ENCODE results near the gene SYNDIG1. TPM values are rescaled to one million over a fixed set of nuclear protein-coding genes. Genes with fewer than 3 reads are reported as not detected.

The SYNDIG1 gene
- total RNA-seq, 4 donors from 2014 or later = not detected

DNA sequence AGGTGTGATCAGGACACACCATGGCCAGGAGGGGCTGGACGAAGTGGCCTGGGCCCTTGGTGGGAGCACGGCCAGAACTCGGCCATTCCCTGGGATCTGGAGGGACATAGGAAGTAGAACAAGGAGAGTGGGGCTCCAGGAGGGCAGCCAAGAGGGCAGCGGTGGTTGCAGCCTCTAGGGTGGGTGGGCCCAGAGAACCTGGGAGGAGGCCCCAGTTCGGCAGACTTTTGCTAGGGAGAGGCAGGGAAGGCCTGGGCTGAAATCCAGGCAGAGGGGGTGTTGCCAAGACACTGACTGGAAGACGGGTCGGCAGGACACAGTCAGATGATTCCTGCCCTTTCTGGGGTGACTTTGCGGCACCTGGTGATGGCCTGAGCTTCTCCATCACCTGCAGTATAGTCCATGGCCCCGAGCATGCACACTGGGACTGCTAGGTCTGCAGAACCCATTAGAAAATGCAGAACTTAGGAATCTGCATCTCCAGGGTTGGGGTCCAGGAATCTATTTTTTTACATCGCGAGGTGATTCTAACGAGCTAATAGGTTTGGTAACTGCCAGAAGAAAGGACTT is 224.8 kb downstream of the SYNDIG1 start:
- no peak overlapping the region for H3K27ac ChIP-seq
- no peak for TF ChIP-seq POLR2A (IDR thresholded peaks at IDR 0.05)
- TF ChIP-seq, protein P1, sequence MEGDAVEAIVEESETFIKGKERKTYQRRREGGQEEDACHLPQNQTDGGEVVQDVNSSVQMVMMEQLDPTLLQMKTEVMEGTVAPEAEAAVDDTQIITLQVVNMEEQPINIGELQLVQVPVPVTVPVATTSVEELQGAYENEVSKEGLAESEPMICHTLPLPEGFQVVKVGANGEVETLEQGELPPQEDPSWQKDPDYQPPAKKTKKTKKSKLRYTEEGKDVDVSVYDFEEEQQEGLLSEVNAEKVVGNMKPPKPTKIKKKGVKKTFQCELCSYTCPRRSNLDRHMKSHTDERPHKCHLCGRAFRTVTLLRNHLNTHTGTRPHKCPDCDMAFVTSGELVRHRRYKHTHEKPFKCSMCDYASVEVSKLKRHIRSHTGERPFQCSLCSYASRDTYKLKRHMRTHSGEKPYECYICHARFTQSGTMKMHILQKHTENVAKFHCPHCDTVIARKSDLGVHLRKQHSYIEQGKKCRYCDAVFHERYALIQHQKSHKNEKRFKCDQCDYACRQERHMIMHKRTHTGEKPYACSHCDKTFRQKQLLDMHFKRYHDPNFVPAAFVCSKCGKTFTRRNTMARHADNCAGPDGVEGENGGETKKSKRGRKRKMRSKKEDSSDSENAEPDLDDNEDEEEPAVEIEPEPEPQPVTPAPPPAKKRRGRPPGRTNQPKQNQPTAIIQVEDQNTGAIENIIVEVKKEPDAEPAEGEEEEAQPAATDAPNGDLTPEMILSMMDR (IDR thresholded peaks at IDR 0.05) = no peak
- no peak overlapping the region for H3K4me3 ChIP-seq
- H3K27me3 ChIP-seq = peaks cover 0 to 6% (median 0%) of the 10 kb centered on the region in 4 donors
- no peaks in the 10 kb centered on the region for H3K36me3 ChIP-seq
- no peak for DNase-seq
- no peaks in the 10 kb centered on the region for H3K9me3 ChIP-seq
- WGBS, 2 donors = 69 to 79% methylated on average over 5 to 11 of the region's 12 CpGs
- peaks cover 0 to 14% (median 0%) of the 10 kb centered on the region in 3 donors for H3K4me1 ChIP-seq
- intact Hi-C loops (cut with DNase I) = no loop called here

DNA sequence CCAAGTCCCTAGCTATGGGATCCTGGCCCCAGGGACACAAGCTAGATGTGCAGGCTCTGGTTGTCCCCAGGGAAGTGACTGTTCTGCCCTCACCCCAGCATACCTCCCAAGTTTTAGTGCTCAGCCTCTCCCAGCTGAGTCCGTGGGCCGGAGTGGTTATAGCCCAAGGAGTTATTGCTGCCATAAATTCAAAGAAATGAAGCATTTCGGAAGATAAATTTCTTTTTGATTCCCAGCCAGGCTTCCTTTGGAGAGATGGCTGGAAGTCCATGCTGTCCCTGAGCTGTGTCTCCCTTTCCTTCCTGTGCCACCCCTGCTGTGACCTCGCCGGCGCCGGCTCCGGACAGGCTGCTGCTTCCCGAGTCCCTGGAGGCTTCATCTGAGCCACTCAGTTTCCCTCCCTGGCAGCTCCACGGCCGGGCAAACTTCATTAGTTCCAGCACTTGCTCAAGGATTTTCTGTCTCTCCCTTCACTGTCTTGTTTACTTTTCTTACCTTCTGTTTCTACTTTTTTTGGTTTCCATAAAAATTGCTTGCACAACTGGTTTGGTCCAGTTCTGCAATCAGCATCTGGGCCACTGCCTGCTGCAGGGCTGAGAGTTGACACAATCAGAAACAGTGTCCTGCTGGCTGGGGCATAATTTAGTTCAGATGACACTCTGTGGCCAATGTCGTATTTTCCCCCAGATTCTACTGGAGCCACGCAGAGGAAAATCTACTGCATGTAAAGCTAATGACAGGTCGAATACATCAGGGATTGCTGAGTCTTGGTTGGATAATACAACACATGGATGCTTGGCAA is 225.5 kb downstream of the SYNDIG1 start:
- Histone ChIP-seq H3K36me3 (no peaks in the 10 kb centered on the region), H3K4me1 (peaks cover 0 to 14% (median 0%) of the 10 kb centered on the region in 3 donors), H3K27ac (no peak overlapping the region), H3K27me3 (peaks cover 0 to 6% (median 0%) of the 10 kb centered on the region in 4 donors), H3K4me3 (no peak overlapping the region), H3K9me3 (no peaks in the 10 kb centered on the region)
- WGBS, 2 donors = 46 to 64% methylated on average over 14 of the region's 14 CpGs
- TF ChIP-seq POLR2A (IDR thresholded peaks at IDR 0.05) = no peak
- intact Hi-C loops (cut with DNase I) = no loop called here
- DNase-seq = no peak

DNA sequence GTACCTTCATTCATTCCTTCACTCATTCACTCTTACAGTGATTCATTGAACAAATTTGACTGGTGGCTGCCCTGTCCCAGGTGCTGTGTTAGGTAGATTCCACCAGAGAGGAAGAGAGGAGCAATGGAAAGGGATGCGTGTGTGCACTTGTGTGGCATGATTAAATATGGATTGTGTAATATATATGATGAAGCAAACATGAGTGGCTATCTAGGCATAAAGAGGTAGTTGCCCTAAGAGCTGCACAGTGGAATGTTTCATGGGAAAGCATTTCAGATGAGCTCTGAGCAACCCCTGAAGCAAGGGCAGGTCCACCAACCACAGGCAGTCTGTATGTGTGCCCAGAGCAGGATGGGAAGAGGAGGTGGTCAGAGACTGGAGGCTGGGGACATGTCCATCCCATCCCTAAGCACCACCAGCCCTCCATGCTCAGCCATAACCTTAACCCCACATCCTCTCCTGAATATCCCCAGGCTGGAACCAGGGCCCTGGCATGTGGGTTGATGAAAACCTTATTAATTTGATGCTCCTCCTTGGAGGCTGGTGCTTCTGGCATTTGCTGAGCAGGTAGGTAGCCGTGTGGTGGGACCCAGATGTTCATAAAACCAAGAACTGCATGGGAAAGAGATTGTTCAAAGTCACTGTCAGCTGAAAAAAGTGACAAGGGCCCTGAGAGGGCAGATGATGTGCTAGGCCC is 226.2 kb downstream of the SYNDIG1 start:
- DNase-seq = no peak
- Histone ChIP-seq H3K9me3 (no peaks in the 10 kb centered on the region), H3K27me3 (peaks cover 0 to 3% (median 0%) of the 10 kb centered on the region in 4 donors), H3K27ac (no peak overlapping the region), H3K4me1 (peaks cover 0 to 14% (median 0%) of the 10 kb centered on the region in 3 donors), H3K4me3 (no peak overlapping the region), H3K36me3 (no peaks in the 10 kb centered on the region)
- TF ChIP-seq, protein P1 (IDR thresholded peaks at IDR 0.05) = no peak
- no peak for TF ChIP-seq POLR2A (IDR thresholded peaks at IDR 0.05)
- 30 to 50% methylated on average over 1 to 2 of the region's 2 CpGs for WGBS, 2 donors
- intact Hi-C loops (cut with DNase I) = no loop called here

DNA sequence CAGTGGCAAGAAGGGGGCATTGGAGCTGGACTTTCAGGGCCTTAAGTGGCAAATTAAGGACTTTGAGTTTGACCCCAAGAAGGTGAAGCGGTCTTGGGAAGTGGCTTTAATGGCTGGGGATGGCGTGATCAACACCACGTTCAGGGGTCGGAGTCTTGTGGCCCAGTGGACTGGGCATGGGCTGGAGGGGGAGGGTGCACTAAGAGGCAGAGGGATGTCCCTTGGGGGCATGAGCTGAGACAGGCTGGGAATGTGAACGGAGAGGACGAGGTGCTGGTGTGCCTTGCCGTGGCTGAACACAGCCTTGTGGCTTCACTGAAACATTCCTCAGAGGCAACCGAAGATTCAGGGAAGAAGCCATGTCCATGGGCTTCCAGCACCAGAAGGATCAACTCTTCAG is 227.0 kb downstream of the SYNDIG1 start:
- TF ChIP-seq POLR2A (IDR thresholded peaks at IDR 0.05) = no peak
- TF ChIP-seq, protein P1 (IDR thresholded peaks at IDR 0.05) = no peak
- Histone ChIP-seq H3K4me3 (no peak overlapping the region), H3K27ac (no peak overlapping the region), H3K4me1 (peaks cover 0 to 14% (median 0%) of the 10 kb centered on the region in 3 donors), H3K27me3 (peaks cover 0 to 3% (median 0%) of the 10 kb centered on the region in 4 donors), H3K9me3 (no peaks in the 10 kb centered on the region), H3K36me3 (no peaks in the 10 kb centered on the region)
- no peak for DNase-seq
- intact Hi-C loops (cut with DNase I) = no loop called here
- WGBS, 2 donors = 89 to 97% methylated on average over 8 of the region's 8 CpGs

DNA sequence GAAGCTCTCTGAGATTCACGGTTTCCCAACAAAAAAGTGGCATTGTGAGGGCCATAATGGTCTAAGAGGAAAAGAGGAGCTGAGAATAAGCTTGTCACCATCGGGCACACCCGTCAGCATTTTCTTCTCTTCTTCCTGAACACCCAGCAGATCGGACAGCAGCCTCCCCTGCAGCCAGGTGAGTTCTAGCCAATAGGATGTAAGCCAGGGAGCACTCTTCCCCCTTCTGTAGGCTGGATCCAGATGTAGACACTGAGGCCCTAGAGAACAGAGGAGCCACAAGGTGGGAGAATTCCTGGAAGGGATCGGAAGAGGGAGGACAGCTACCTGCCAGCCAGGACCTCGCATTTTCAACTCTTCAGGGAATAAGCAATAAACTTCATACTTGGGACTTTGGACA is 228.0 kb downstream of the SYNDIG1 start:
- no peak for DNase-seq
- Histone ChIP-seq H3K4me3 (no peak overlapping the region), H3K36me3 (no peaks in the 10 kb centered on the region), H3K27me3 (peaks cover 0 to 2% (median 0%) of the 10 kb centered on the region in 4 donors), H3K27ac (no peak overlapping the region), H3K9me3 (no peaks in the 10 kb centered on the region), H3K4me1 (peaks cover 0 to 14% (median 0%) of the 10 kb centered on the region in 3 donors)
- TF ChIP-seq, protein P1 (IDR thresholded peaks at IDR 0.05) = no peak
- TF ChIP-seq POLR2A (IDR thresholded peaks at IDR 0.05) = no peak
- intact Hi-C loops (cut with DNase I) = no loop called here
- 88% methylated on average over 6 of the region's 6 CpGs; no CpG with 5 or more reads in 1 of the 2 donors for WGBS, 2 donors
